ENCODE measurements around the gene TJAP1.

- TF ChIP-seq POLR2A (IDR thresholded peaks at IDR 0.05): no peak
- TF ChIP-seq, protein P1, sequence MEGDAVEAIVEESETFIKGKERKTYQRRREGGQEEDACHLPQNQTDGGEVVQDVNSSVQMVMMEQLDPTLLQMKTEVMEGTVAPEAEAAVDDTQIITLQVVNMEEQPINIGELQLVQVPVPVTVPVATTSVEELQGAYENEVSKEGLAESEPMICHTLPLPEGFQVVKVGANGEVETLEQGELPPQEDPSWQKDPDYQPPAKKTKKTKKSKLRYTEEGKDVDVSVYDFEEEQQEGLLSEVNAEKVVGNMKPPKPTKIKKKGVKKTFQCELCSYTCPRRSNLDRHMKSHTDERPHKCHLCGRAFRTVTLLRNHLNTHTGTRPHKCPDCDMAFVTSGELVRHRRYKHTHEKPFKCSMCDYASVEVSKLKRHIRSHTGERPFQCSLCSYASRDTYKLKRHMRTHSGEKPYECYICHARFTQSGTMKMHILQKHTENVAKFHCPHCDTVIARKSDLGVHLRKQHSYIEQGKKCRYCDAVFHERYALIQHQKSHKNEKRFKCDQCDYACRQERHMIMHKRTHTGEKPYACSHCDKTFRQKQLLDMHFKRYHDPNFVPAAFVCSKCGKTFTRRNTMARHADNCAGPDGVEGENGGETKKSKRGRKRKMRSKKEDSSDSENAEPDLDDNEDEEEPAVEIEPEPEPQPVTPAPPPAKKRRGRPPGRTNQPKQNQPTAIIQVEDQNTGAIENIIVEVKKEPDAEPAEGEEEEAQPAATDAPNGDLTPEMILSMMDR (IDR thresholded peaks at IDR 0.05): no peak
Observed at GRCh38 chr6:43465948-43466347, 11.4 kb upstream of the TJAP1 start.

Data from adrenal gland (tissue), 5 donors.